Measurements from ENCODE around the gene SCEL. TPM values are rescaled to one million over a fixed set of nuclear protein-coding genes. Genes with fewer than 3 reads are reported as not detected.
A peak's percentile ranks its signal among the peaks of the same experiment; 100 is the strongest.

Gene SCEL
- total and polyA plus RNA-seq, 2 experiments from 2014 or later = not detected

- Histone ChIP-seq H3K79me2 (replicated peaks; ENCODE audit: insufficient read depth) (no peaks in the 10 kb centered on the region), H3K27me3 (ENCODE audit: insufficient read depth) (no peaks in the 10 kb centered on the region), H3K27ac (ENCODE audit: low read depth) (no peak overlapping the region), H3K4me1 (ENCODE audit: insufficient read depth) (0 out of 2 replicates have a peak, but pooled peaks cover 2% of the 10 kb centered on the region), H3K4me2 (no peak overlapping the region), H3F3A (replicated peaks; ENCODE audit: low read depth) (no peaks in the 10 kb centered on the region), H3K4me3 (no peak overlapping the region), H3K36me3 (ENCODE audit: insufficient read depth) (no peaks in the 10 kb centered on the region), H3K9me2 (ENCODE audit: insufficient read depth) (no peaks in the 10 kb centered on the region; the same call in 1 of the 2 replicates), H4K20me1 (replicated peaks; ENCODE audit: insufficient read depth) (no peaks in the 10 kb centered on the region), H2AFZ (peak overlapping the region; percentile 67; the same call in 1 of the 2 replicates)
- Mint-ChIP-seq H3K36me3 (ENCODE audit: low read depth) (no peaks in the 10 kb centered on the region), H3K27ac (peak overlapping the region; percentile 24), H3K9me3 (no peaks in the 10 kb centered on the region), H3K4me3 (no peak overlapping the region), H3K27me3 (ENCODE audit: insufficient read depth, low read depth, poor library complexity) (no peaks in the 10 kb centered on the region), H3K4me1 (peaks cover 2% of the 10 kb centered on the region; the same call in 2 of the 3 replicates)
- DNase-seq (ENCODE audit: low spot score) (peak; percentile 12), ATAC-seq (no peak)
- TF ChIP-seq, protein P1, sequence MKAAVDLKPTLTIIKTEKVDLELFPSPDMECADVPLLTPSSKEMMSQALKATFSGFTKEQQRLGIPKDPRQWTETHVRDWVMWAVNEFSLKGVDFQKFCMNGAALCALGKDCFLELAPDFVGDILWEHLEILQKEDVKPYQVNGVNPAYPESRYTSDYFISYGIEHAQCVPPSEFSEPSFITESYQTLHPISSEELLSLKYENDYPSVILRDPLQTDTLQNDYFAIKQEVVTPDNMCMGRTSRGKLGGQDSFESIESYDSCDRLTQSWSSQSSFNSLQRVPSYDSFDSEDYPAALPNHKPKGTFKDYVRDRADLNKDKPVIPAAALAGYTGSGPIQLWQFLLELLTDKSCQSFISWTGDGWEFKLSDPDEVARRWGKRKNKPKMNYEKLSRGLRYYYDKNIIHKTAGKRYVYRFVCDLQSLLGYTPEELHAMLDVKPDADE (IDR thresholded peaks at IDR 0.05) = no peak
- TF ChIP-seq STAT1 (IDR thresholded peaks at IDR 0.05; ENCODE audit: unreplicated experiment) = no peak
- no peak for TF ChIP-seq CREB1 (CRISPR knock-in tag; IDR thresholded peaks at IDR 0.05; ENCODE audit: low read depth)
- no peak for TF ChIP-seq ZNF331 (CRISPR knock-in tag; IDR thresholded peaks at IDR 0.05; ENCODE audit: low read depth)
- no peak for TF ChIP-seq EZH2 (IDR thresholded peaks at IDR 0.05; ENCODE audit: low read depth, unreplicated experiment)
- no peak for TF ChIP-seq JUNB (IDR thresholded peaks at IDR 0.05; ENCODE audit: unreplicated experiment)
- TF ChIP-seq, protein P2, sequence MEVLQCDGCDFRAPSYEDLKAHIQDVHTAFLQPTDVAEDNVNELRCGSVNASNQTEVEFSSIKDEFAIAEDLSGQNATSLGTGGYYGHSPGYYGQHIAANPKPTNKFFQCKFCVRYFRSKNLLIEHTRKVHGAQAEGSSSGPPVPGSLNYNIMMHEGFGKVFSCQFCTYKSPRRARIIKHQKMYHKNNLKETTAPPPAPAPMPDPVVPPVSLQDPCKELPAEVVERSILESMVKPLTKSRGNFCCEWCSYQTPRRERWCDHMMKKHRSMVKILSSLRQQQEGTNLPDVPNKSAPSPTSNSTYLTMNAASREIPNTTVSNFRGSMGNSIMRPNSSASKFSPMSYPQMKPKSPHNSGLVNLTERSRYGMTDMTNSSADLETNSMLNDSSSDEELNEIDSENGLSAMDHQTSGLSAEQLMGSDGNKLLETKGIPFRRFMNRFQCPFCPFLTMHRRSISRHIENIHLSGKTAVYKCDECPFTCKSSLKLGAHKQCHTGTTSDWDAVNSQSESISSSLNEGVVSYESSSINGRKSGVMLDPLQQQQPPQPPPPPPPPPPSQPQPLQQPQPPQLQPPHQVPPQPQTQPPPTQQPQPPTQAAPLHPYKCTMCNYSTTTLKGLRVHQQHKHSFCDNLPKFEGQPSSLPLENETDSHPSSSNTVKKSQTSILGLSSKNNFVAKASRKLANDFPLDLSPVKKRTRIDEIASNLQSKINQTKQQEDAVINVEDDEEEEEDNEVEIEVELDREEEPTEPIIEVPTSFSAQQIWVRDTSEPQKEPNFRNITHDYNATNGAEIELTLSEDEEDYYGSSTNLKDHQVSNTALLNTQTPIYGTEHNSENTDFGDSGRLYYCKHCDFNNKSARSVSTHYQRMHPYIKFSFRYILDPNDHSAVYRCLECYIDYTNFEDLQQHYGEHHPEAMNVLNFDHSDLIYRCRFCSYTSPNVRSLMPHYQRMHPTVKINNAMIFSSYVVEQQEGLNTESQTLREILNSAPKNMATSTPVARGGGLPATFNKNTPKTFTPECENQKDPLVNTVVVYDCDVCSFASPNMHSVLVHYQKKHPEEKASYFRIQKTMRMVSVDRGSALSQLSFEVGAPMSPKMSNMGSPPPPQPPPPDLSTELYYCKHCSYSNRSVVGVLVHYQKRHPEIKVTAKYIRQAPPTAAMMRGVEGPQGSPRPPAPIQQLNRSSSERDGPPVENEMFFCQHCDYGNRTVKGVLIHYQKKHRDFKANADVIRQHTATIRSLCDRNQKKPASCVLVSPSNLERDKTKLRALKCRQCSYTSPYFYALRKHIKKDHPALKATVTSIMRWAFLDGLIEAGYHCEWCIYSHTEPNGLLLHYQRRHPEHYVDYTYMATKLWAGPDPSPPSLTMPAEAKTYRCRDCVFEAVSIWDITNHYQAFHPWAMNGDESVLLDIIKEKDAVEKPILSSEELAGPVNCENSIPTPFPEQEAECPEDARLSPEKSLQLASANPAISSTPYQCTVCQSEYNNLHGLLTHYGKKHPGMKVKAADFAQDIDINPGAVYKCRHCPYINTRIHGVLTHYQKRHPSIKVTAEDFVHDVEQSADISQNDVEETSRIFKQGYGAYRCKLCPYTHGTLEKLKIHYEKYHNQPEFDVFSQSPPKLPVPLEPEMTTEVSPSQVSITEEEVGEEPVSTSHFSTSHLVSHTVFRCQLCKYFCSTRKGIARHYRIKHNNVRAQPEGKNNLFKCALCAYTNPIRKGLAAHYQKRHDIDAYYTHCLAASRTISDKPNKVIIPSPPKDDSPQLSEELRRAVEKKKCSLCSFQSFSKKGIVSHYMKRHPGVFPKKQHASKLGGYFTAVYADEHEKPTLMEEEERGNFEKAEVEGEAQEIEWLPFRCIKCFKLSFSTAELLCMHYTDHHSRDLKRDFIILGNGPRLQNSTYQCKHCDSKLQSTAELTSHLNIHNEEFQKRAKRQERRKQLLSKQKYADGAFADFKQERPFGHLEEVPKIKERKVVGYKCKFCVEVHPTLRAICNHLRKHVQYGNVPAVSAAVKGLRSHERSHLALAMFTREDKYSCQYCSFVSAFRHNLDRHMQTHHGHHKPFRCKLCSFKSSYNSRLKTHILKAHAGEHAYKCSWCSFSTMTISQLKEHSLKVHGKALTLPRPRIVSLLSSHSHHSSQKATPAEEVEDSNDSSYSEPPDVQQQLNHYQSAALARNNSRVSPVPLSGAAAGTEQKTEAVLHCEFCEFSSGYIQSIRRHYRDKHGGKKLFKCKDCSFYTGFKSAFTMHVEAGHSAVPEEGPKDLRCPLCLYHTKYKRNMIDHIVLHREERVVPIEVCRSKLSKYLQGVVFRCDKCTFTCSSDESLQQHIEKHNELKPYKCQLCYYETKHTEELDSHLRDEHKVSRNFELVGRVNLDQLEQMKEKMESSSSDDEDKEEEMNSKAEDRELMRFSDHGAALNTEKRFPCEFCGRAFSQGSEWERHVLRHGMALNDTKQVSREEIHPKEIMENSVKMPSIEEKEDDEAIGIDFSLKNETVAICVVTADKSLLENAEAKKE (CRISPR knock-in tag; IDR thresholded peaks at IDR 0.05) = no peak
- TF ChIP-seq NANOG (IDR thresholded peaks at IDR 0.05; ENCODE audit: borderline replicate concordance) = no peak
- no peak for TF ChIP-seq REST (IDR thresholded peaks at IDR 0.05; ENCODE audit: unreplicated experiment)
- TF ChIP-seq EZH2phosphoT487 (IDR thresholded peaks at IDR 0.05; ENCODE audit: unreplicated experiment) = no peak
- TF ChIP-seq, protein P3, sequence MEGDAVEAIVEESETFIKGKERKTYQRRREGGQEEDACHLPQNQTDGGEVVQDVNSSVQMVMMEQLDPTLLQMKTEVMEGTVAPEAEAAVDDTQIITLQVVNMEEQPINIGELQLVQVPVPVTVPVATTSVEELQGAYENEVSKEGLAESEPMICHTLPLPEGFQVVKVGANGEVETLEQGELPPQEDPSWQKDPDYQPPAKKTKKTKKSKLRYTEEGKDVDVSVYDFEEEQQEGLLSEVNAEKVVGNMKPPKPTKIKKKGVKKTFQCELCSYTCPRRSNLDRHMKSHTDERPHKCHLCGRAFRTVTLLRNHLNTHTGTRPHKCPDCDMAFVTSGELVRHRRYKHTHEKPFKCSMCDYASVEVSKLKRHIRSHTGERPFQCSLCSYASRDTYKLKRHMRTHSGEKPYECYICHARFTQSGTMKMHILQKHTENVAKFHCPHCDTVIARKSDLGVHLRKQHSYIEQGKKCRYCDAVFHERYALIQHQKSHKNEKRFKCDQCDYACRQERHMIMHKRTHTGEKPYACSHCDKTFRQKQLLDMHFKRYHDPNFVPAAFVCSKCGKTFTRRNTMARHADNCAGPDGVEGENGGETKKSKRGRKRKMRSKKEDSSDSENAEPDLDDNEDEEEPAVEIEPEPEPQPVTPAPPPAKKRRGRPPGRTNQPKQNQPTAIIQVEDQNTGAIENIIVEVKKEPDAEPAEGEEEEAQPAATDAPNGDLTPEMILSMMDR (conservative IDR thresholded peaks at IDR 0.05; ENCODE audit: low read depth in 2 of 2) = no peak
- no peak for TF ChIP-seq ZNF114 (CRISPR knock-in tag; IDR thresholded peaks at IDR 0.05)
These were observed 19.1 kb upstream of the SCEL start for GRCh38 chr13:77516342-77516789.
